HG03139 (cell line): ENCODE results near the gene OAT.
A peak's percentile ranks its signal among the peaks of the same experiment; 100 is the strongest.
"Not testable (repeated sequence)": the region's sequence is repeated elsewhere in the genome, so short reads cannot be mapped to it uniquely, and the experiment has no call there.

ENCODE experiments used
- ATAC-seq: cut with Tn5 transposase; IDR thresholded peaks from one replicate; pipeline ENCODE4 v1.9.1; 2021; ENCODE audit not compliant: unreplicated experiment

OAT gene

DNA sequence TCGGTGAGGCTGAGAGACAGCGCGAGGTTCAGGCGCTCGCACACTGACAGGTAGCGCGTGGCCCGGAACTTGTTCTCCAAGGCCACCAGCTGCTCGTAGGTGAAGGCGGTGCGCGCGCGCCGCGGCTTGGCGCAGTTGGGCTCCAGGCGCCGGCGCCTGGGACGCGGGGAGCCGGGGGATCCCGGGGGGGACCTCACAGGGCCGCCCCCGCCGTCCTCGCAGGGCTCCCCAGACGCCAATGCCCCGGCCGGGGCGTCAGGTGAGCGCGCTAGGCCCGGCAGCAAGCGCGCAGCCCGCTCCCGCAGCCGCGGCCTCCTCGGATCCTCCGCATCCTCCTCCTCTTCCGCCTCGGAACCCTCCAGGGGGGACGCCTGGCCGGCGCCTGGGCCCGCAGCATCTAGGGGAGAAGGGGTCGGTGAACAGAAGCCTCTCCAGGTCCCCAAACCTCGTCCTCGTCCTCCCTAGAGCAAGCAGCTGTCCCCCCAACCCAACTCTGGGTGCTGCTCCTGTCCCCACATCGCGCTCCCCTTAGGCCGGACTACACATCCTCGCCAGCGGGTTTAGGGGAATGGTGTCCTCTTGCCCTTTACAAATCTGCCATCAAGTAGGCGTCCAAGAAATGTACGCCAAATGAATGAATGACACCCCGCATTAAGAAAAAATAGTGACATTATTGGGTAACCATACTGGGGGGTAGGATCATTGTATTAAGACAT is 29.2 kb upstream of the OAT start:
- ATAC-seq = no peak

DNA sequence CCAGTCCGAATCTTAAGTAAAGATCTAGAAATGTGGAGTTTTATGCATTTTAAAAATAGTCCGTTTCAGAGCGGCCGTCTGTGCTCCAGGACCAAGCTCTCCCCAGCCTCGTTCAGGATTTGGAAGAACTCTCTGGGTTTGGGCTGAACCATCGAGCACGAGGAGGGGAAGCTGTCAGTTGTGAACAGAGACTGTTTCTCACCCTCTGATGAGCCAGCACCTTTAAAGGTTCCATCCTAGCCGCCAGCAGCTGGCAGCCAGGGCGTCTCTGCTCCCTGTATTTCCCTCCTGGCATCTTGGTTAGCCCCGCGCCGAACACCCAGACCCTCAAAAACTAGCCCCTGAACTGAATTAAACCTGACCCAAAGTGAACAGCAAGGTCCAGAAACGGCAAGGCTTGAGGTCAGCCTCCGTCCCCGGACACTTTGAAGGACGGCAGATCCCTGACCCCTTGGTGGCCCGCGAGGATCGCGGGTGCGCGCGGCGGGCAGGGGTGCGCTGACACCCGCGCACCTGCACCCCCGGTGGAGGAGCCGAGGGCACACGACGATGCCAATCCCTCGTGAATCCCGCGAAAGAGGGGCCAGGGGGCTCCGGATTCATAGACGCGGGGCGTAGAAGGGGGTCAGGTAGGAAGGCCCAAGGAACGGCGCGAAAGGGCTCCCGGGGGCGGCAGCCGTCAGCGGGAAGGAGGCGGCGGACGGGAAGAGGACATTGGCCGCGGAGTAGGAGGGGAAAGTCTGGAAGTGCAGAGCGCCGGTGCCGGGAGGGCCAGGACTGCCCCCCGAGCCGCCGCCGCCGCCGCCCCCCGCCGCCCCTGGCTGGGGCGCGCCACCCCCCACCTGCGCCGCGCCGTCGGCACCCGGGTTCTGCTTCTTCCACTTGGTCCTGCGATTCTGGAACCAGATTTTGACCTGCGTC is 28.4 kb upstream of the OAT start:
- ATAC-seq = no peak

DNA sequence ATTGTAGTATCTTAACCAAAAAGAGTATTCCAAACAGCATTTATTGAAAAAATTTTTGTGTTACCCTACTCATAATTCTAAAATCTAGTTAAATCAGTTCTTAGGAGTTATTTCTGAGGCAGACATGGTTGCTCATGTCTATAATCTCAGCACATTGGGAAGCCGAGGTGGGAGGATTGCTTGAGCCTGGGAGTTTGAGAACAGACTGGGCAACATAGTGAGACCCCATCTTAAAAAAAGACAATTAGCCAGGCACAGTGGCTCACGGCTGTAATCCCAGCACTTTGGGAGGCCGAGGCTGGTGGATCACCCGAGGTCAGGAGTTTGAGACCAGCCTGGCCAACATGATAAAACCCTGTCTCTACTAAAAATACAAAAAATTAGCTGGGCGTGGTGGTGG is 23.0 kb upstream of the OAT start:
- ATAC-seq = not testable (repeated sequence)

DNA sequence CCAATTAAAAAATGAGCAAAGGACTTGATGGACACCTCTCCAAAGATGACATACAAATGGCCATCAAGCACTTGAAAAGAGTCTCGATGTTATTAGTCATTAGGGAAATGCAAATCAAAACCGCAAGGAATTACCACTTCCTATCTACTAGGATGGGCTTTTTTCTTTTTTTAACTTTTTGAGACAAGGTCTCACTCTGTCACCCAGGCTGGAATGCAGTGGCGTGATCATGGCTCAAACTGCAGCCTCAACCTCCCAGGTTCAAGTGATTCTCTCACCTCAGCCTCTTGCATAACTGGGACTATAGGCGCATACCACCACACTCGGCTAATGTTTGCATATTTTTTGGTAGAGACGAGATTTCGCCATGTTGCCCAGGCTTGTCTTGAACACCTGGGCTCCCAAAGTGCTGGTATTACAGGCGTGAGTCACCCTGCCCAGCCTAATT is 17.5 kb upstream of the OAT start:
- peak; percentile 69 for ATAC-seq

DNA sequence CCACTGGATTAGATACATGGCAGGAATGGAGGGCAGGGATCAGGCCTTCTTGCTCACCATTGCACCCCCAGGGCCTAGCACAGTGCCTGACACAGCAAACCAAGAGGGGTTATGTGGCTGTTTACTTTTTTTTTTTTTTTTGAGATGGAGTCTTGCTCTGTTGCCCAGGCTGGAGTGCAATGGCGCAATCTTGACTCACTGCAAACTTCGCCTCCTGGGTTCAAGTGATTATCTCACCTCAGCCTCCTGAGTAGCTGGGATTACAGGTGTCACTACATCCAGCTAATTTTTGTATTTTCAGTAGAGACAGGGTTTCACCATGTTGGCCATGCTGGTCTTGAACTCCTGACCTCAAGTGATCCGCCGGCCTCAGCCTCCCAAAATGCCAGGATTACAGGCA is 17.0 kb upstream of the OAT start:
- ATAC-seq = not testable (repeated sequence)

DNA sequence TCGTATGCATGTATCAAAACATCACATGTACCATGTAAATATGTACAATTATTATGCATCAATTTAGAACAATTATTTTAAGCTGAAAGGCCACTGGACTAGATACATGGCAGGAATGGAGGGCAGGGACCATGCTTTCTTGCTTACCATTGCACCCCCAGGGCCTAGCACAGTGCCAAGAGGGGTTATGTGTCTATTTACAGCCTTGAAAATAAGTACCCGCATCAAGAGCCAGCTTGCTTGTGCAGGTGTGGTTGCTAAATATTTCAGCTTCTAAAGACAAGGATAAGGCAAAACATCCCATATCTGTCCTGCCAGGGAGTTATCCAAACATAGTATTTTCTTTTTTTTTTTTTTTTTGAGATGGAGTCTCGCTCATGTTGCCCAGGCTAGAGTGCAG is 14.7 kb upstream of the OAT start:
- ATAC-seq = no peak

DNA sequence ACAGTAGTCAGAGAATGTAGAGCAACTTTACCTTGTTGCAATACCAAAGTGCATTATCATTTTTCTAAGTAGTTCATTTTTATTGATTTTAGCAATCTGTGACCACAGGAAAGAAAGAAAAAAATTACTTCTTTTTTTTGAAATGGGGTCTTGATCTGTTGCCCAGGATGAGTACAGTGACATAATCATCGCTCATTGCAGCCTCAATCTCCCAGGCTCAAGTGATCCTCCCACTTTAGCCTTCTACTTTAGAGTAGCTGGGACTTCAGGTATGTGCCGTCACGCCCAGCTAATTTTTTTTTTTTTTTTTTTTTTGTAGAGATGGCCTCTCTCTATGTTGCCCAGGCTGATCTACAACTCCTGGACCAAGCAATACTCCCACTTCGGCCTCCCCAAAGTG is 11.4 kb upstream of the OAT start:
- ATAC-seq = no peak

DNA sequence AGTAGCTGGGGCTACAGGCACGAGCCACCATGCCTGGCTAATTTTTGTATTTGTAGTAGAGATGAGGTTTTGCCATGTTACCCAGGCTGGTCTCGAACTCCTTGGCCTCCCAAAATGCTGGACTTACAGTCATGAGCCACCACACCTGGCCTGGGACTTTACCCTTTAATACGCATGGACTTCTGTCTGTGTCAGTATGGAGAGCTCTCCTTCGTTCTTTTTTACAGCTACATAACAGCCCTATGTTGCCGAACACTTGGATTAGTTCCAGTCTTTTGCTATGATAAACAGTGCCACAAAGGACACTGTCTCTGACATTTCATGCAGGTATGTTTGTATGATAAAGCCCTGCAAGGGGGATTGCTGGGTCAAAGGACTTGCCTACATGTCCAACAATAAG is 10.9 kb upstream of the OAT start:
- no peak for ATAC-seq

DNA sequence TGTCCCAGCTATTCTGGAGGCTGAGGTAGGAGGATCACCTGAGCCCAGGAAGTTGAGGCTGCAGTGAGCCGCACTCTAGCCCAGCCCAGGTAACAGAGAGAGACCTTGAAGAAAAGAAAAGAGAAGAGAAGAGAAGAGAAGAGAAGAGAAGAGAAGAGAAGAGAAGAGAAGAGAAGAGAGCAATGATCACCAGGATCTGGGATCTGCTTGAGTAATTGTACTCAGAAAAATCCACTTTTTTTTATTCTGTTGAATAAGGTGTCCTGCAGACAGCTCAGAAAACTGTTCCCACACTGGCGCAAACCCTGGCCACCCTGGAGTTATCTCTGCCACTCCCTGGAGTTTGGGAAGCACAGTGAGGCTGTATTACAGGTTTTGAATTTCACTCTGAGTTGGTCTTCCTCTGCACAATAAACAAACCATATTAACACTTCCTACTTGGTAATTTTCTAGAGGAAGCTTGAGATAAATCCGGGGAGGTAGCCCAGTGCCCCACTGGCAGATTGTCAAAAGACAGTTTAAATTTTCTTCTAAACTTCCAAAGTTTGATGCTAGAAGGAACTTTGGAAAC is 9.6 kb upstream of the OAT start:
- no peak for ATAC-seq

DNA sequence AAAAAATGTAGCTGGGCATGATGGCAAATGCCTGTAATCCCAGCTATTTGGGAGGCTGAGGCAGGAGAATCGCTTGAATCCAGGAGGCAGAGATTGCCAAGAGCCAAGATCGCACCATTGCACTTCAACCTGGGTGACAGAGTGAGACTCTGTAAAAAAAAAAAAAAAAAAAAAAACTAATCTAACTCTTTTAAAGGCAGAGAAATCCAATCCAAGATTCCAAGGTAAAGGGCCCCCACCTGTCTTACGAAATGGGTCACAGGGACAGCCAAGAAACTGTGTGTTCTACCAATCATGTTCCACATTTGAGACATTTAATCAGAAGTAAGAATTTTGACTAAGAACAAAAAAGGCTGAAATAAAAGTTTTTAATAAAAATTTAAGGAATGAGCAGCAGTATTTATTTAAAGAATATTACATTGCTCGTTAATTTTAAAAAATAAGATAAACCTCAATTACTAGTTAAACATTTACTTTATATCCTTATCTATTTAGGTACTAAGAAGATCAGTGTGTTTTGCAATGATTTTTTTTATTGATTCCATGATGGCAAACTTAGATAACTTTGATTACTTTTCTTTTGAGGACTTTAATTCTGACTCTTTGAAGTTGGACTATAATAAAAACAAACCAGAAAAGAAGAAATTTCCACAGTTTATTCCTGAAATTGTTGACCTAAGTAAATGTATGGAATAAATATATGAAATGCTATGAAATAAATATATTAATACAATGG is 6.7 kb upstream of the OAT start:
- no peak for ATAC-seq

DNA sequence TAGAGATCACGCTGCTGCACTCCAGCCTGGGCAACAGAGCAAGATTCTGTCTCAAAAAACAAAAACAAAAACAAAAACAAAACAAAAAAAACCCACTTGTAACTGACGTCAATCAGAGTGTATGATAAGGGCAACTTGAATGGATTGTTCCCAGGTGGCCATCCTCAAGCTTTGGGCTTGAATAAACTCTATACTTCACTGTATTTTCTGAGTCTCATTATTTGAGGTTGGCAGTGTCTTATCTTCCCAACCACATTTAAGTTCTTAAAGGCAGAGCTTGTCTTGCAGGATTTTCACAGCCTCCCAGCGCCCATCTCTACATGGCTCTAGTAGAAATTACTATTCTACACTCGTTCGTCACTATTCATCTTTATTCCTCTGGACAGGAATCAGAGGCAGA is 5.1 kb upstream of the OAT start:
- no peak for ATAC-seq

DNA sequence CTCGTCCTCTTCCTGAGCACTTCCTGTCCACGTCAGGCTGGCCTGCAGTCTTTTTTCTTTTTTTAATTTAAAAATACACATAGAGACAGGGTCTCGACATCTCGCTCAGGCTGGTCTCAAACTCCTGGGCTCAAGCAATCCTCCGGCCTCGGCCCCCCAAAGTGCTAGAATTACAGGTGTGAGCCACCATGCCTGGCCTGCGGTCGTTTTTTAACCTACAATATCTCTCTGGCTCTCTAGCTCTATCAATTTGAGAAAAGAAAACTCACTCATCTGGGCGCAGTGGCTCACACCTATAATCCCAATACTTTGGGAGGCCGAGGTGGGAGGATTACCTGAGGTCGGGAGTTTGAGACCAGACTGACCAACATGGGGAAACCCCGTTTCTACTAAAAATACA is 4.0 kb upstream of the OAT start:
- ATAC-seq = no peak

DNA sequence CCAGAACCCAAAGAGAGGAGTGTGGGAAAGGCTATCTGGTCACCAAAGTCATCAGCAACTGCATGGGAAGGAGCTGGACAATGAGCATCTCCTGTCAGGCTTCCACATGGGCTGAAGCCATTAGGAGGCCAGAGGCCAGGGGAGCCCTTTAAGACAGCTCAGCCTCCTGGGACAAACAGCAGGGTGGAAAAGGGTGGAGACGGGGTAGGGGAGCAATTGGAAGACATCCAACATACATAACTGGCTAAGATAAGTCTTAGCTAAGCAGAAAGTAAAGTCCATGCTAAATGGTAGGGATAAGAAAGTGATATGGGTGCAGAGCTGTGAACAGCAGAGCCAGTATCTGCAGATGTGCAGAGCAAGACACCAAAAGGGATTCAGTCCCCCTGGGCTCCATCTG is 1.5 kb upstream of the OAT start:
- no peak for ATAC-seq

DNA sequence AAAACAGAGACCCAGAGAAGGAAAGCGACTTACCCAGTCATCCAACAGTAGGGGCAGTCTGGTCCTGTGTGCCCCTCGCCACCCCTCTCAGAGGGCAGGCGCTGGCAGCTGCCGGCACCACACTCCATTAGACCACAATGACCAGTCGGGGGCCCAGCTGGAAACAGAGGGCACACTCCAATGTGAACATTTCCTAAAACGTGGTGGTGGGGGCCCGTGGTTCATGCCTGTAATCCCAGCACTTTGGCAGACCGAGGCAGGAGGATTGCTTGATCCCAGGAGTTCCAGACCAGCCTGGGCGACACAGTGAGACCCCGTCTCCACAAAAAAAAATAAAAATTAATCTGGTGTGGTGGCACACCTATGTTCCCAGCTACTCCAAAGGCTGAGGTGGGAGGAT is 912 bp upstream of the OAT start:
- no peak for ATAC-seq

DNA sequence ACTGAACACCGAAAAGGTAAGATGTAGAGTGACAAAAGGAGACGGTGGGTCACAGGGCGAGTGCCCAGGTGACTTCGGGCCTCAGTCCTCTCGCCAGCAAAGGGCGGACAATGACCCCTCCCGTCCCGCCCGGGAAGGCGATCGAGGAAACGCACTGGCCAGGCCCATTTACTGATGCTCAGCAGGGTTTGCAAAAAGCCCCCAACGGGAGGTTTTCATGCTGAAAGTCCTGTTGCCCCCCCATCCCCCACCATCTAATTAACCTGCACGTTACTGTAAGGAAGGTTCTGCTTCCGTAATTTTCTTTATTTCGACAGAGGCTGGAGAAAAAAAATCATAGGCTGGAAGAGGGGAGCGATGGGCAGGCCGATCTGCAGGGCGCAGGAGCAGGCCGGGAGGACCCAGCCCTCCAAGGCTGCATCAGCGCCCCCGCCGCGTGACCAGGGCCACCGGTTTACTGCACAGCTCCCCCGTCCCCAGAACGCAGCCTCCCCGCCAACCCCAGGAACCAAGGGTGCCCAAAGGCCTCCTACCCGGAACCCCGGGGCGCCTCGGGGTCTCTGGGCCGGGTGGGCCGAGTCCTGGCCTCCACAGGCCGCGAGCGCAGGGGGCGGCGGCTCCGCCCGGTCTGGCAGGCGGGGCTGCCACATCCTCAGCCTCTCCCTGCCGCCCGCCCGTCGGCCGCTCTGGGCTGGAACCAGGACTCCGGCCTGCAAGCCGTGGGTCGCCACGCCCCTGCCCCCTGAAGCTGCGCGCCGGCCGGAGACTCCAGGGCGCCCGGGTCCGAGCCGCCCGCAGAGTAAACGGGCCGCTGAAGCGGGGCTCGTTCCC is 613 bp downstream of the OAT start:
- ATAC-seq = peak; percentile 17

DNA sequence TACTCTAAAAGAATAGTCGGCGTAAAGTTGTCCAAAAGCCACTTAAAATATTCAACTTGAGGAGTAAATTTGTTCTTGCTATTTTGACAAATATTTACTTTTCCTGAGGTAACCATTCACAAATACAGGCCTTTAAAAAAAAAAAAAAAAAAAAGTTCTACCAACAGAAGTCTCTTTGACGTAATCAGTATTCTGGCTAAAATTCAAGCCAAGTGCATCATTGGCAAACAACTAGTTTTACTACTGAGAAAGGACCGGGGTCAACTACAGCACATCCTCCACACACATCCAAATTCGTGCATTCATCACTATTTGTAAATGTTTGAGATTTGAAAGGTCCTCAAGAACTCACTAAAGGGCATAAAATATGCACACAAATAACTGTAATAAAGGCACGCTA is 2.0 kb downstream of the OAT start:
- ATAC-seq = no peak

DNA sequence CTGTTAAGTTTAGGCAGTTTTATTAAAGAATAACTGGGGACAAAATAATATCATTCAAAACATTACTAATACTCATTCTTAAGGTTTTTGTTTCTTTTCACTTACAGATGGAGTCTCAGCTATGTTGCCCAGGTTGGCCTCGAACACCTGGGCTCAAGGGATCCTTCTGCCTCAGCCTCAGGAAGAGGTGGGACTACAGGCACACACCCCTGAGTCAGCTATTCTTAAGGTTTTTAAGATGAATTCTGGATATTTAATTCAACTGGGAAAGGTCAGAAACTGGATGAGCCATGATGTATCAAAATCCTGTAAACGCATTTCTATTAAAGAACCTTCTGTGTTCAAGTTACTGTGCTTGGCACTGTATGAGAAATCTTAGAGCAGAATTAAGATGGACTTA is 3.5 kb downstream of the OAT start:
- ATAC-seq = no peak

DNA sequence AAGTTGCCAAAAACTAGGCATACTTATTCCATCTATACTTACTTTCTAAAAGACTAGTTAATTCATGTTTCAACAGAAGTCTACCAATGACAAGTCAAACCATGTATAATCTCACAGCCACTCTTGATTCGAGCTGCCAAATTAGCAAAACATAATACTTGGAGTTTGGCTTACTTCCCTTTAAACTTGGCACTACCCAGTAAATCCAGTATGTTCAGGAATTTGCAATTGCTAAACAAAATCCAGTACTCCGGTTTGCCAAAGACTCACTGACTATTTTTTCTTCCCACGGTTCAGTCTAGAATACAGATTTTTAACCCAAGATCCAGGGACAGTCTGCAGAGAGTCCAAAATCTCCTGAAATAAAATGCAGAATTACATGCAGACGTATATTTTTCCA is 4.6 kb downstream of the OAT start:
- no peak for ATAC-seq

DNA sequence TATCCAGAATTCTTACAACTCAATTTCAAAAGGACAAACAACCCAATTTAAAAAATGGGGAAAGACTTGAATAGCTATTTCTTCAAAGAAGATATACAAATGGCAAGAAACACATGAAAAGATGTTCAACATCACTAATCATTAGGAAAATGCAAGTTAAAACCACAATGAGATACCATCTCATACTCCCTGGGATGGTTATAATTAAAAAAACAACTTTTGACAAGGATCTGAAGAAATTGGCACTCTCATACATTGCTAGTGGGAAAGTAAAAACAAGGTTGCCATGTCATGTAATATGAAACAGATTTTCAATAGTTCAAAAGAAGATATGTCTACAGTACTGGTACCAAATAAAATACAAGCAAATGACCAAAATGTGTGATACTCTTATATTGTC is 9.0 kb downstream of the OAT start:
- ATAC-seq = no peak

DNA sequence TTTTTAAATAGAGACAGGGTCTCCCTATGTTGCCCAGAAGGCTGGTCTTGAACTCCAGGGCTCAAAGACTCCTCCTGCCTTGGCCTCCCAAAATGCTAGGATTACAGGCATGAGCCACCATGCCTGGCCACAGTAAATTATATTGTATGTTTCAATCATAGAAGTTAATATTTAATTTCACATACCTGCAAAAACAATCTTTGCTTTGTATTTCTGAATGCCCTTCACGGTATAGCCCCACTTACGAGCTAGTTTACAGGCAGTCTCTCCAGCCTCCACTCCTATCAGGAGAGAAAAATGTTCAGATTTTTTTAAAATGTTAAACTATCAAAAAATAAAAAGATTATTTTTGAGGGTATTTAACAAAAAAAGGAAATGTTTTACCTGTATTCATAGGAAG is 10.4 kb downstream of the OAT start:
- no peak for ATAC-seq

DNA sequence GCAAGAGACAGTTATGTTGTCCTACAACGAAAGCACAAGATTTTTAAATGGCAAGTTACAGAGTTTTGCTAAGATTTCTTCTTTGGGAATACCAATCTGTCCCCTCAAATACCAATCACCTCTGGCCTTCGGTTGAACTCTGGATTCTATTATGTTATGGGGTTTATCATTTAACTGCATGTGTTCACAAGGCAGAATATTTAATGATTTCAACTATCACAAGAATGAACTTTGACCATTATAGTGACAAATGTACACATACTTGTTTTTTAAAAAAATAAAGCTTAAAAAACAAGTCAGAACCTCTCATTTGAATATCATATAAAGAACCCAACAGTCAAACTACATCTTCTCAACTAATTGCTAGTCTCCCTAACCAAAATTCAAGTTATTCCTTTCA is 11.3 kb downstream of the OAT start:
- ATAC-seq = no peak
